HepG2 (cell line): ENCODE results near the gene CDK5RAP1. TPM values are rescaled to one million over a fixed set of nuclear protein-coding genes. Genes with fewer than 3 reads are reported as not detected.

Experiments used
- CEBPB ChIP-seq: IDR thresholded peaks from 2 replicates; pipeline ENCODE4 v1.6.1; 2011; ENCODE audit warnings: low read depth, low read length, improper control_type of control experiment, borderline replicate concordance
- CEBPG ChIP-seq: IDR thresholded peaks from 2 replicates; pipeline ENCODE4 v1.6.1; 2016
- GATA4 ChIP-seq: sonication (generic); IDR thresholded peaks from 2 replicates; pipeline ENCODE4 v1.6.1; 2016; ENCODE audit warnings: antibody characterized with exemption, low read depth, borderline replicate concordance
- HNF4G ChIP-seq, 2 experiments: sonication (generic) in 1 of 2; formaldehyde crosslinking in 1 of 2; IDR thresholded peaks; 2 replicates each; pipeline versions ENCODE4 v1.4.0 to v1.6.1; 2011 to 2020; ENCODE audit warnings: borderline replicate concordance in 2 of 2, low read depth in 2 of 2, mild to moderate bottlenecking in 2 of 2, low read length in 1 of 2, missing genetic modification reagents in 1 of 2, moderate library complexity in 1 of 2
- HOXD1 ChIP-seq: sonication (generic); formaldehyde crosslinking; IDR thresholded peaks from 2 replicates; pipeline ENCODE4 v1.5.0; 2020; ENCODE audit warnings: missing genetic modification reagents
- KLF11 ChIP-seq: IDR thresholded peaks from 2 replicates; pipeline ENCODE4 v1.6.1; 2016; ENCODE audit warnings: missing compliant biosample characterization
- NFATC3 ChIP-seq: sonication (generic); formaldehyde crosslinking; IDR thresholded peaks from 2 replicates; pipeline ENCODE4 v1.5.1; 2020; ENCODE audit warnings: mild to moderate bottlenecking, missing genetic modification reagents
- PAF1 ChIP-seq: IDR thresholded peaks from 2 replicates; pipeline ENCODE4 v1.6.1; 2016; ENCODE audit warnings: missing genetic modification reagents, missing compliant biosample characterization
- PHF20 ChIP-seq: sonication (generic); formaldehyde crosslinking; IDR thresholded peaks from 2 replicates; pipeline ENCODE4 v1.5.0; 2020; ENCODE audit warnings: mild to moderate bottlenecking, missing genetic modification reagents
- U2AF1 ChIP-seq: fragments of 200-400 bp; formaldehyde crosslinking; optimal IDR thresholded peaks from 2 replicates; pipeline ENCODE3; 2017; ENCODE audit warnings: mild to moderate bottlenecking, low read depth, low read length
- ZNF17 ChIP-seq: sonication (generic); formaldehyde crosslinking; IDR thresholded peaks from 2 replicates; pipeline ENCODE4 v1.5.0; 2020; ENCODE audit warnings: mild to moderate bottlenecking, missing genetic modification reagents
- ZNF546 ChIP-seq: sonication (generic); formaldehyde crosslinking; conservative IDR thresholded peaks from 2 replicates; pipeline ENCODE4 v1.8.1; 2023; ENCODE audit warnings: mild to moderate bottlenecking, missing genetic modification reagents
- ZNF547 ChIP-seq: sonication (generic); formaldehyde crosslinking; IDR thresholded peaks from 2 replicates; pipeline ENCODE4 v1.5.1; 2020; ENCODE audit warnings: mild to moderate bottlenecking, missing genetic modification reagents
- ZNF709 ChIP-seq: sonication (generic); formaldehyde crosslinking; IDR thresholded peaks from 2 replicates; pipeline ENCODE4 v1.5.0; 2020; ENCODE audit warnings: mild to moderate bottlenecking, missing genetic modification reagents
- ZZZ3 ChIP-seq: sonication (generic); formaldehyde crosslinking; IDR thresholded peaks from 2 replicates; pipeline ENCODE4 v1.4.0; 2020; ENCODE audit warnings: missing genetic modification reagents, mild to moderate bottlenecking, borderline replicate concordance
- polyA plus RNA-seq, 8 experiments: library from polyadenylated mRNA; depleted of rRNA in 3 of 8; stranded (reverse) in 7 of 8; unstranded in 1 of 8; fragments of >200 nt; fragmentation: Illumina TruSeq in 4 of 8; extraction: Trizol in 4 of 8; gene quantifications; 2 replicates each; pipeline versions ENCODE4 v1.2.1 to v1.2.3, GENCODE V29; 2011 to 2016; ENCODE audit warnings: low read depth in 4 of 8, missing spikeins in 1 of 8, mixed read lengths in 1 of 8; ENCODE audit not compliant: insufficient read depth in 1 of 8
- total RNA-seq, 5 experiments: library from RNA; depleted of rRNA; stranded (reverse); fragments of >200 nt; fragmentation: Illumina TruSeq; extraction: Trizol; gene quantifications; 2 replicates each; pipeline ENCODE4 v1.2.3, GENCODE V29; 2016; ENCODE audit warnings: low read depth in 1 of 5
- TF ChIP-seq, protein P1 (sequence below): fragments of 450-650 bp; IDR thresholded peaks from 2 replicates; pipeline ENCODE4 v1.6.1; 2016
- TF ChIP-seq, protein P2 (sequence below): IDR thresholded peaks from 2 replicates; pipeline ENCODE4 v1.6.1; 2016; ENCODE audit warnings: missing genetic modification reagents, missing compliant biosample characterization
- TF ChIP-seq, protein P3 (sequence below): sonication (generic); formaldehyde crosslinking; IDR thresholded peaks from 2 replicates; pipeline ENCODE4 v1.4.0; 2020; ENCODE audit warnings: missing genetic modification reagents, borderline replicate concordance
- TF ChIP-seq, protein P4 (sequence below): sonication (generic); formaldehyde crosslinking; IDR thresholded peaks from 2 replicates; pipeline ENCODE4 v1.4.0; 2020; ENCODE audit warnings: missing genetic modification reagents, borderline replicate concordance
- TF ChIP-seq, protein P5 (sequence below): sonication (generic); formaldehyde crosslinking; IDR thresholded peaks from 2 replicates; pipeline ENCODE4 v1.4.0; 2020; ENCODE audit warnings: low read depth, mild to moderate bottlenecking, missing genetic modification reagents

The CDK5RAP1 gene
- total and polyA plus RNA-seq, 2 of the 13 experiments (the other 11 are each of a cell fraction or from before 2014, with no cell fraction given), result 53.6 to 98.2 TPM

DNA sequence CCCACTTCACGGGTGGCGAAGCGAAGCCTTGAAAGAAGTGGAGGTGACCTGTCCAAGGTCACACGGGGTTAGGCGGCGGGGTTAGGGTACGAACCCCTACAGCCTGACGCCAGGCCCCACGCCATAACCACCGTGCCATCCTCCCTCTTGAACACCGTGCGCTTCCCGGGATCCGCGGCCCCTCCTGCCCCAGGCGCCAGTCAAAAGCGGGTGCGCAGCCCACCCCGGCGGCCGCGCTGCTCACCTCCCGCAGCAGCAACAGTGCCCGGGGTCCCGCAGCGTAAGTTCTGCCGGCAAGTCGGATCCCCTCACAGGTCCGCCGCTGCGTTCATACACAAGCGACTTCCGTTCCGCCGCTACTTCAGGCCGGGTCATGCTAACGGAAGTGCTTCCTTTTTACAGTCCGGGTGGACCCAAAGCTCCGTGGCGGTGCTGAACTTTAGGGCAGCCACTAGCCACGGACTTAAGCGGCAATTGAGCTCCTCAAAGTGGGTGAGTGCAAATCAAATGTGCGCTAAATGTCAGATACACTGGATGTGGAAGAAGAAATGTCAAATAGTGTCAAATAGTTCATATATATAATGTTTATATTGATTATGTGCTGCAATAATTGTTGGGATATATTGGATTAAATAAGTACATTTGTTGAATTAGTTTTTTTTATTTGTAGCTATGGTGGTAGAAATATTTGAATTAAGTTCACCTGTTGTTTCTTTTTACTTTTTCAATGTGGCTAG, at the start of gene CDK5RAP1 (continued):
- TF ChIP-seq, protein P1, sequence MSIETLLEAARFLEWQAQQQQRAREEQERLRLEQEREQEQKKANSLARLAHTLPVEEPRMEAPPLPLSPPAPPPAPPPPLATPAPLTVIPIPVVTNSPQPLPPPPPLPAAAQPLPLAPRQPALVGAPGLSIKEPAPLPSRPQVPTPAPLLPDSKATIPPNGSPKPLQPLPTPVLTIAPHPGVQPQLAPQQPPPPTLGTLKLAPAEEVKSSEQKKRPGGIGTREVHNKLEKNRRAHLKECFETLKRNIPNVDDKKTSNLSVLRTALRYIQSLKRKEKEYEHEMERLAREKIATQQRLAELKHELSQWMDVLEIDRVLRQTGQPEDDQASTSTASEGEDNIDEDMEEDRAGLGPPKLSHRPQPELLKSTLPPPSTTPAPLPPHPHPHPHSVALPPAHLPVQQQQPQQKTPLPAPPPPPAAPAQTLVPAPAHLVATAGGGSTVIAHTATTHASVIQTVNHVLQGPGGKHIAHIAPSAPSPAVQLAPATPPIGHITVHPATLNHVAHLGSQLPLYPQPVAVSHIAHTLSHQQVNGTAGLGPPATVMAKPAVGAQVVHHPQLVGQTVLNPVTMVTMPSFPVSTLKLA, result peak; percentile 40; the same call in 1 of the 2 replicates
- TF ChIP-seq, protein P2, sequence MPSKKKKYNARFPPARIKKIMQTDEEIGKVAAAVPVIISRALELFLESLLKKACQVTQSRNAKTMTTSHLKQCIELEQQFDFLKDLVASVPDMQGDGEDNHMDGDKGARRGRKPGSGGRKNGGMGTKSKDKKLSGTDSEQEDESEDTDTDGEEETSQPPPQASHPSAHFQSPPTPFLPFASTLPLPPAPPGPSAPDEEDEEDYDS, result peak; percentile 96
- peak; percentile 100 for TF ChIP-seq PHF20 (CRISPR knock-in tag)
- peak; percentile 50 for TF ChIP-seq GATA4
- peak; percentile 100 for TF ChIP-seq U2AF1
- TF ChIP-seq PAF1 (CRISPR knock-in tag), result no peak
- TF ChIP-seq NFATC3, result peak; percentile 84; the same call in 1 of the 2 replicates
- peak; percentile 99 for TF ChIP-seq ZZZ3 (CRISPR knock-in tag)
- TF ChIP-seq CEBPB, result no peak
- peak; percentile 40; the same call in 1 of the 2 replicates for TF ChIP-seq HNF4G (IDR thresholded peaks at IDR 0.05; ENCODE audit: borderline replicate concordance, low read depth, low read length)
- peak; percentile 75; the same call in 1 of the 2 replicates for TF ChIP-seq HNF4G (CRISPR knock-in tag; IDR thresholded peaks at IDR 0.05; ENCODE audit: borderline replicate concordance, low read depth)
- TF ChIP-seq ZNF547, result peak; percentile 96; the same call in 1 of the 2 replicates
- TF ChIP-seq, protein P3, sequence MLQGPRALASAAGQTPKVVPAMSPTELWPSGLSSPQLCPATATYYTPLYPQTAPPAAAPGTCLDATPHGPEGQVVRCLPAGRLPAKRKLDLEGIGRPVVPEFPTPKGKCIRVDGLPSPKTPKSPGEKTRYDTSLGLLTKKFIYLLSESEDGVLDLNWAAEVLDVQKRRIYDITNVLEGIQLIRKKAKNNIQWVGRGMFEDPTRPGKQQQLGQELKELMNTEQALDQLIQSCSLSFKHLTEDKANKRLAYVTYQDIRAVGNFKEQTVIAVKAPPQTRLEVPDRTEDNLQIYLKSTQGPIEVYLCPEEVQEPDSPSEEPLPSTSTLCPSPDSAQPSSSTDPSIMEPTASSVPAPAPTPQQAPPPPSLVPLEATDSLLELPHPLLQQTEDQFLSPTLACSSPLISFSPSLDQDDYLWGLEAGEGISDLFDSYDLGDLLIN (CRISPR knock-in tag), result peak; percentile 65; the same call in 1 of the 2 replicates
- TF ChIP-seq ZNF709 (CRISPR knock-in tag), result peak; percentile 17; the same call in 1 of the 2 replicates
- peak; percentile 84; the same call in 1 of the 2 replicates for TF ChIP-seq ZNF546 (CRISPR knock-in tag)
- peak; percentile 96 for TF ChIP-seq HOXD1 (CRISPR knock-in tag)
- TF ChIP-seq CEBPG (CRISPR knock-in tag), result peak; percentile 84
- peak; percentile 98 for TF ChIP-seq KLF11
- TF ChIP-seq, protein P4, sequence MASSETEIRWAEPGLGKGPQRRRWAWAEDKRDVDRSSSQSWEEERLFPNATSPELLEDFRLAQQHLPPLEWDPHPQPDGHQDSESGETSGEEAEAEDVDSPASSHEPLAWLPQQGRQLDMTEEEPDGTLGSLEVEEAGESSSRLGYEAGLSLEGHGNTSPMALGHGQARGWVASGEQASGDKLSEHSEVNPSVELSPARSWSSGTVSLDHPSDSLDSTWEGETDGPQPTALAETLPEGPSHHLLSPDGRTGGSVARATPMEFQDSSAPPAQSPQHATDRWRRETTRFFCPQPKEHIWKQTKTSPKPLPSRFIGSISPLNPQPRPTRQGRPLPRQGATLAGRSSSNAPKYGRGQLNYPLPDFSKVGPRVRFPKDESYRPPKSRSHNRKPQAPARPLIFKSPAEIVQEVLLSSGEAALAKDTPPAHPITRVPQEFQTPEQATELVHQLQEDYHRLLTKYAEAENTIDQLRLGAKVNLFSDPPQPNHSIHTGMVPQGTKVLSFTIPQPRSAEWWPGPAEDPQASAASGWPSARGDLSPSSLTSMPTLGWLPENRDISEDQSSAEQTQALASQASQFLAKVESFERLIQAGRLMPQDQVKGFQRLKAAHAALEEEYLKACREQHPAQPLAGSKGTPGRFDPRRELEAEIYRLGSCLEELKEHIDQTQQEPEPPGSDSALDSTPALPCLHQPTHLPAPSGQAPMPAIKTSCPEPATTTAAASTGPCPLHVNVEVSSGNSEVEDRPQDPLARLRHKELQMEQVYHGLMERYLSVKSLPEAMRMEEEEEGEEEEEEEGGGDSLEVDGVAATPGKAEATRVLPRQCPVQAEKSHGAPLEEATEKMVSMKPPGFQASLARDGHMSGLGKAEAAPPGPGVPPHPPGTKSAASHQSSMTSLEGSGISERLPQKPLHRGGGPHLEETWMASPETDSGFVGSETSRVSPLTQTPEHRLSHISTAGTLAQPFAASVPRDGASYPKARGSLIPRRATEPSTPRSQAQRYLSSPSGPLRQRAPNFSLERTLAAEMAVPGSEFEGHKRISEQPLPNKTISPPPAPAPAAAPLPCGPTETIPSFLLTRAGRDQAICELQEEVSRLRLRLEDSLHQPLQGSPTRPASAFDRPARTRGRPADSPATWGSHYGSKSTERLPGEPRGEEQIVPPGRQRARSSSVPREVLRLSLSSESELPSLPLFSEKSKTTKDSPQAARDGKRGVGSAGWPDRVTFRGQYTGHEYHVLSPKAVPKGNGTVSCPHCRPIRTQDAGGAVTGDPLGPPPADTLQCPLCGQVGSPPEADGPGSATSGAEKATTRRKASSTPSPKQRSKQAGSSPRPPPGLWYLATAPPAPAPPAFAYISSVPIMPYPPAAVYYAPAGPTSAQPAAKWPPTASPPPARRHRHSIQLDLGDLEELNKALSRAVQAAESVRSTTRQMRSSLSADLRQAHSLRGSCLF (CRISPR knock-in tag), result no peak
- no peak for TF ChIP-seq ZNF17
- TF ChIP-seq, protein P5, sequence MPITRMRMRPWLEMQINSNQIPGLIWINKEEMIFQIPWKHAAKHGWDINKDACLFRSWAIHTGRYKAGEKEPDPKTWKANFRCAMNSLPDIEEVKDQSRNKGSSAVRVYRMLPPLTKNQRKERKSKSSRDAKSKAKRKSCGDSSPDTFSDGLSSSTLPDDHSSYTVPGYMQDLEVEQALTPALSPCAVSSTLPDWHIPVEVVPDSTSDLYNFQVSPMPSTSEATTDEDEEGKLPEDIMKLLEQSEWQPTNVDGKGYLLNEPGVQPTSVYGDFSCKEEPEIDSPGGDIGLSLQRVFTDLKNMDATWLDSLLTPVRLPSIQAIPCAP (CRISPR knock-in tag), result 0 out of 2 replicates have a peak, but pooled peaks have one; percentile 83
